ENCODE results near the gene KCNC2. TPM values are rescaled to one million over a fixed set of nuclear protein-coding genes. Genes with fewer than 3 reads are reported as not detected.

KCNC2 gene
- total and polyA plus RNA-seq, 2 donors from 2014 or later: not detected

DNA sequence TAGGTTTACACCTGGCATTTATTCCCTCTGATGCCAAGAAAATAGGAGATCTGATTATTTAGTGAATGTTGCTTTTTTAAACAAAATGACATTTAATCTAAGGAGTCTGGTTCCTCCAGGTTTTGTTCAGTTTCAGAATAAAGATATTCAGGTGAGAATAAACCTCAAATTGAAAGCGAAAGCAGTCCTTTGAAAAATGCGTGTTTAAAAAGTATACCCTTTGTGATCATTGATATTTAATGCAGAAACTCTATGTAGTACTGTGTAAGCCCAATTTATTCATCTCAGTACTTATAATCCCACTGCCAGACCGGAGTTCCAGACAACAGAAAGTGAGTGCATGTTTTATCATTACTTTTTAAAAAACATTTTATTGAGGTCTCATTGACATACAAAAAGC, 210.2 kb downstream of the KCNC2 start:
- Histone ChIP-seq H3K27me3 (ENCODE audit: control insufficient read depth, insufficient read depth, low read length) (no peaks in the 10 kb centered on the region), H3K4me3 (ENCODE audit: low read length in 3 of 3) (no peak overlapping the region), H3K4me1 (ENCODE audit: control insufficient read depth in 2 of 3, insufficient read depth in 2 of 3, low read depth in 1 of 3, low read length in 3 of 3) (no peaks in the 10 kb centered on the region), H3K9me3 (ENCODE audit: control insufficient read depth in 2 of 3, insufficient read depth in 1 of 3, low read length in 3 of 3) (no peaks in the 10 kb centered on the region), H3K27ac (ENCODE audit: low read depth in 2 of 2, low read length in 2 of 2) (no peak overlapping the region), H3K9ac (ENCODE audit: low read length in 3 of 3) (no peak overlapping the region), H3K36me3 (ENCODE audit: control insufficient read depth in 2 of 3, insufficient read depth in 3 of 3, low read length in 3 of 3) (no peaks in the 10 kb centered on the region)
- DNase-seq (no peak), FAIRE-seq (no peak)
- intact Hi-C loops (cut with DNase I): no loop called here
- TF ChIP-seq, protein P1, sequence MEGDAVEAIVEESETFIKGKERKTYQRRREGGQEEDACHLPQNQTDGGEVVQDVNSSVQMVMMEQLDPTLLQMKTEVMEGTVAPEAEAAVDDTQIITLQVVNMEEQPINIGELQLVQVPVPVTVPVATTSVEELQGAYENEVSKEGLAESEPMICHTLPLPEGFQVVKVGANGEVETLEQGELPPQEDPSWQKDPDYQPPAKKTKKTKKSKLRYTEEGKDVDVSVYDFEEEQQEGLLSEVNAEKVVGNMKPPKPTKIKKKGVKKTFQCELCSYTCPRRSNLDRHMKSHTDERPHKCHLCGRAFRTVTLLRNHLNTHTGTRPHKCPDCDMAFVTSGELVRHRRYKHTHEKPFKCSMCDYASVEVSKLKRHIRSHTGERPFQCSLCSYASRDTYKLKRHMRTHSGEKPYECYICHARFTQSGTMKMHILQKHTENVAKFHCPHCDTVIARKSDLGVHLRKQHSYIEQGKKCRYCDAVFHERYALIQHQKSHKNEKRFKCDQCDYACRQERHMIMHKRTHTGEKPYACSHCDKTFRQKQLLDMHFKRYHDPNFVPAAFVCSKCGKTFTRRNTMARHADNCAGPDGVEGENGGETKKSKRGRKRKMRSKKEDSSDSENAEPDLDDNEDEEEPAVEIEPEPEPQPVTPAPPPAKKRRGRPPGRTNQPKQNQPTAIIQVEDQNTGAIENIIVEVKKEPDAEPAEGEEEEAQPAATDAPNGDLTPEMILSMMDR (IDR thresholded peaks at IDR 0.05; ENCODE audit: borderline replicate concordance, extremely low read depth, insufficient read depth): no peak

Other genes with a start within 250 kb of the KCNC2 start
- 14.1 TPM for gene CAPS2, start 120.5 kb upstream of the KCNC2 start, total RNA-seq
- 5.9 TPM for gene CAPS2, start 120.5 kb upstream of the KCNC2 start, polyA plus RNA-seq (ENCODE audit: insufficient read depth, low read depth, low replicate concordance)
- gene GLIPR1L1, start 124.8 kb upstream of the KCNC2 start, total RNA-seq: not detected
- gene GLIPR1L1, start 124.8 kb upstream of the KCNC2 start, polyA plus RNA-seq (ENCODE audit: insufficient read depth, low read depth, low replicate concordance): not detected
- gene GLIPR1L2, start 181.2 kb upstream of the KCNC2 start, total RNA-seq: 1.1 TPM
- gene GLIPR1L2, start 181.2 kb upstream of the KCNC2 start, polyA plus RNA-seq (ENCODE audit: insufficient read depth, low read depth, low replicate concordance): 0.65 TPM